ENCODE data around the gene CYP4F2. TPM values are rescaled to one million over a fixed set of nuclear protein-coding genes. Genes with fewer than 3 reads are reported as not detected.
"Not testable (repeated sequence)": the region's sequence is repeated elsewhere in the genome, so short reads cannot be mapped to it uniquely, and the experiment has no call there.

CYP4F2 gene
- total RNA-seq, 1 experiment from 2014 or later, result not detected

DNA sequence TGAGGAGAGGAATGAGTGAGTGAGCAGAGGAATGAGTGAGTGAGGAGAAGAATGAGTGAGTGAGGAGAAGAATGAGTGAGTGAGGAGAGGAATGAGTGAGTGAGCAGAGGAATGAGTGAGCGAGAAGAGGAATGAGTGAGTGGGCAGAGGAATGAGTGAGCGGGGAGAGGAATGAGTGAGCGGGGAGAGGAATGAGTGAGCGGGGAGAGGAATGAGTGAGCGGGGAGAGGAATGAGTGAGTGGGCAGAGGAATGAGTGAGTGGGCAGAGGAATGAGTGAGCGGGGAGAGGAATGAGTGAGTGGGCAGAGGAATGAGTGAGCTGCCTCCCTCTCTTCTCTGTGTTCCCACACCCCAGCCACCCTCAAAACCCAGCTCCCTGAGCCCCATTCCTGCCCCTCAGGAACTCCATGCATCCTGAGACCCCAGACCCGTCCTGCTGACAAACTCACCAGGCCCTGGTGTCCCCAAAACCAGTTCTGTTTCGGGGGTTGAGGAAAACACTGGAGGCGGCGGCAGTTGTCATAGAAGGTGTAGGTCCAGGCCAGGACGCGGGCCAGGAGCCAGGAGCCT, 36.0 kb upstream of the CYP4F2 start:
- not testable (repeated sequence) for H3K4me3 ChIP-seq (ENCODE audit: low read length); H3K79me2 ChIP-seq (ENCODE audit: low read length); H4K20me1 ChIP-seq (ENCODE audit: insufficient read depth, low read depth, low read length); H3K9me3 ChIP-seq (ENCODE audit: low read length); H3K9ac ChIP-seq (ENCODE audit: low read length); H3K27ac ChIP-seq (ENCODE audit: low read length); DNase-seq; H3K9me2 ChIP-seq (replicated peaks; ENCODE audit: insufficient read depth, low read length); H2AFZ ChIP-seq (ENCODE audit: low read length); H3K27me3 ChIP-seq (ENCODE audit: low read length); H3K4me1 ChIP-seq (ENCODE audit: low read length); H3K4me2 ChIP-seq (ENCODE audit: low read depth, low read length, poor library complexity, severe bottlenecking); H3K36me3 ChIP-seq (ENCODE audit: insufficient read depth, low read length)

DNA sequence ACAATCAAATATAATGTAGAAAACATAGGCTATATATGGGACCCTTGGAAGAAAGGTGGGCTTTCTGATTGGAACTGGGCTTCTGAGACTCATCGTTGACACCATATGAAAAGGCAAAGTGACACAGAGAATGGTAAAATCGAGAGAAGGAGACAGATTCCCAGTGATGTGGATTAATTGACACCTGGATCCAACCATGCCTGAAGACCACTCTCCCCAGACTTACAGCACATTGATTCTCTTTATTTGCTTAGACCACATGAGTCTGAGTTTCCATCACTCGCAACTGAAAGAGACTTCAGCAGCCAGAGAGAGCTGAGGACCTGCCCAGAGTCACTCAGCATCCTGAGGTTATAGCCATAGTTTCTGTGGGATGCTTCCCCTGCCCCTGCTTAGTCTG, 30.4 kb upstream of the CYP4F2 start:
- Histone ChIP-seq H3K9me2 (replicated peaks; ENCODE audit: insufficient read depth, low read length) (no peaks in the 10 kb centered on the region), H3K4me3 (ENCODE audit: low read length) (no peak overlapping the region), H3K4me1 (ENCODE audit: low read length) (no peaks in the 10 kb centered on the region), H3K9ac (ENCODE audit: low read length) (no peak overlapping the region), H3K36me3 (ENCODE audit: insufficient read depth, low read length) (no peaks in the 10 kb centered on the region), H3K79me2 (ENCODE audit: low read length) (no peaks in the 10 kb centered on the region), H2AFZ (ENCODE audit: low read length) (no peak overlapping the region), H4K20me1 (ENCODE audit: insufficient read depth, low read depth, low read length) (no peaks in the 10 kb centered on the region), H3K9me3 (ENCODE audit: low read length) (no peaks in the 10 kb centered on the region), H3K27ac (ENCODE audit: low read length) (no peak overlapping the region), H3K27me3 (ENCODE audit: low read length) (no peaks in the 10 kb centered on the region), H3K4me2 (ENCODE audit: low read depth, low read length, poor library complexity, severe bottlenecking) (no peak overlapping the region)
- DNase-seq, result no peak

DNA sequence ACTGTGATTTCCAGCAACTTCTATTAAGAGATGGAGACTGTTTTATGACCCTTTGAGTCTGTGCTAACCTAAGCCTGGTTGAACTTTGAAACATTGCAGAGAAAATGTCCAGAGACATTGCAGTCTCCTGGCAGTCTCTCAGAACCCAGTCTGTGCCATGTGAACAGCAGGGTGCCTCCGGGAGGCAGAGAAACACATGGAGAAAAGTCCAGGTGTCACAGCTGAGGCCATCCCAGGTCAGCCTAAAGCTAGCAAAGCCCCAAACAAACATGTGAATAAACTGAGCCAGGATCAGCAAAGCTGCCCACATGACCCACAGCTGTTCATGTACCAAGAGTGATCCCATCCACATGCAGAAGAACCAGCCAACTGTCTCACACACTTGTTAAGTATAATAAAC, 28.6 kb upstream of the CYP4F2 start:
- H3K79me2 ChIP-seq (ENCODE audit: low read length), result no peaks in the 10 kb centered on the region
- no peak overlapping the region for H3K9ac ChIP-seq (ENCODE audit: low read length)
- no peaks in the 10 kb centered on the region for H3K36me3 ChIP-seq (ENCODE audit: insufficient read depth, low read length)
- no peak overlapping the region for H3K27ac ChIP-seq (ENCODE audit: low read length)
- no peaks in the 10 kb centered on the region for H3K9me2 ChIP-seq (replicated peaks; ENCODE audit: insufficient read depth, low read length)
- H3K4me1 ChIP-seq (ENCODE audit: low read length), result no peaks in the 10 kb centered on the region
- H3K4me2 ChIP-seq (ENCODE audit: low read depth, low read length, poor library complexity, severe bottlenecking), result no peak overlapping the region
- no peak overlapping the region for H2AFZ ChIP-seq (ENCODE audit: low read length)
- no peak overlapping the region for H3K4me3 ChIP-seq (ENCODE audit: low read length)
- no peak for DNase-seq
- no peaks in the 10 kb centered on the region for H3K27me3 ChIP-seq (ENCODE audit: low read length)
- no peaks in the 10 kb centered on the region for H4K20me1 ChIP-seq (ENCODE audit: insufficient read depth, low read depth, low read length)
- H3K9me3 ChIP-seq (ENCODE audit: low read length), result no peaks in the 10 kb centered on the region

DNA sequence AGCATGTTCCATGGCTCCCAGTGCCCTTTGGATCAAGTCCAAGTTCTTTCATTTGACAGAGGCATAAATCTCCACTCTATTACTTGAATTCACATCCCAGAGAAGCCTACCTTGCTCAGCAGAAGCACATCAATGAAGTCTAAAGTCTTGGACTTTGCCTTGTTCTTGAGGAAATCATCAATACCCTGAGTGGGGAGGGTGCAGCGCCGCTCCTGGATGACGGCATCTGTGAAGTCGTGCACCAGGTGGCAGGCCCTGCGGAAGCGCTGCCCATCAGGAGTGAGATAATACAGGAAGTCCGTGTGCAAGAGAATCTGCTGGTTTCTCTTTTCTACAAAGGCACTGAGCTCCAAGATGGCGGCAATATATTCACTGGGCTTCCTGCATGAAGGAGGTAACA, 25.8 kb upstream of the CYP4F2 start:
- no peak for DNase-seq
- Histone ChIP-seq H3K4me3 (ENCODE audit: low read length) (no peak overlapping the region), H3K9me3 (ENCODE audit: low read length) (no peaks in the 10 kb centered on the region), H2AFZ (ENCODE audit: low read length) (no peak overlapping the region), H3K4me2 (ENCODE audit: low read depth, low read length, poor library complexity, severe bottlenecking) (no peak overlapping the region), H4K20me1 (ENCODE audit: insufficient read depth, low read depth, low read length) (no peaks in the 10 kb centered on the region), H3K36me3 (ENCODE audit: insufficient read depth, low read length) (no peaks in the 10 kb centered on the region), H3K27ac (ENCODE audit: low read length) (no peak overlapping the region), H3K79me2 (ENCODE audit: low read length) (no peaks in the 10 kb centered on the region), H3K4me1 (ENCODE audit: low read length) (no peaks in the 10 kb centered on the region), H3K9ac (ENCODE audit: low read length) (no peak overlapping the region), H3K27me3 (ENCODE audit: low read length) (no peaks in the 10 kb centered on the region), H3K9me2 (replicated peaks; ENCODE audit: insufficient read depth, low read length) (no peaks in the 10 kb centered on the region)

DNA sequence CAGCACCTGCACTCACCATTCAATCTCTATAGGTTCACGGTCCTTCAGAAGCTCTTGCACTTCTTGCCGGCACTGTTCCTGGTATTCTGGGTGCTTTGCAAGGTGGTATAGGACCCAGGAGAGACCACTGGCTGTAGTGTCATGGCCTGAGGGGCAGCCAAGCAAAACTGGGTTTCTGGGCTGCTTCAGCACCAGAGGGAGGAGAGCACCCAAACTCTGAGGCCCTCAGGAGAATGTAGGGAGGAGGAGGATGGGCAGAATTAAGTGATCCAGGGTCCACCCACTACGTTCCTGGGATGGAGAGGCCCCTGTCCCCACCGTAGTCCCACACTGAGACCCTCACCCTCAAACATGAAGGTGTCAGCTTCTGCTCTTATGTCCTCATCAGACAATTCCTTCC, 24.1 kb upstream of the CYP4F2 start:
- no peak overlapping the region for H3K4me3 ChIP-seq (ENCODE audit: low read length)
- H3K9me3 ChIP-seq (ENCODE audit: low read length), result no peaks in the 10 kb centered on the region
- no peak overlapping the region for H3K4me2 ChIP-seq (ENCODE audit: low read depth, low read length, poor library complexity, severe bottlenecking)
- no peaks in the 10 kb centered on the region for H3K4me1 ChIP-seq (ENCODE audit: low read length)
- H3K36me3 ChIP-seq (ENCODE audit: insufficient read depth, low read length), result no peaks in the 10 kb centered on the region
- H3K27me3 ChIP-seq (ENCODE audit: low read length), result no peaks in the 10 kb centered on the region
- no peaks in the 10 kb centered on the region for H3K9me2 ChIP-seq (replicated peaks; ENCODE audit: insufficient read depth, low read length)
- no peak overlapping the region for H3K9ac ChIP-seq (ENCODE audit: low read length)
- no peak overlapping the region for H3K27ac ChIP-seq (ENCODE audit: low read length)
- no peak for DNase-seq
- H2AFZ ChIP-seq (ENCODE audit: low read length), result no peak overlapping the region
- H4K20me1 ChIP-seq (ENCODE audit: insufficient read depth, low read depth, low read length), result no peaks in the 10 kb centered on the region
- H3K79me2 ChIP-seq (ENCODE audit: low read length), result no peaks in the 10 kb centered on the region

DNA sequence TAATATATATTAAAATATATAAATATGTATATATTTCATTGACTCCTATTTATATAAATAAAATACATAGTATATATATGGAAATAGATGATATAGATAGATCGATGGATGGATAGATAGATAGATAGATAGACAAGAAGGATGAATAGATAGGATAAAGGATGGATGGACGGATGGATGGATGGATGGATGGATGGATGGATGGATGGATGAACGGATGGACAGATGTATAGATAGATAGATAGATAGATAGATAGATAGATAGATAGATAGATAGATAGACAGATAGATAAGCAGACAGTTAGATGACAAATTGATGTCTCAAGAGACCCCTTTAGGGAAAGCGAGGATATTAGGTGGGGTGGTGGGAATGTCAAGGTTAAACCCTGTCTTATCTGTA, 21.4 kb upstream of the CYP4F2 start:
- Histone ChIP-seq H3K27ac (ENCODE audit: low read length) (no peak overlapping the region), H2AFZ (ENCODE audit: low read length) (no peak overlapping the region), H3K79me2 (ENCODE audit: low read length) (no peaks in the 10 kb centered on the region), H3K27me3 (ENCODE audit: low read length) (no peaks in the 10 kb centered on the region), H3K36me3 (ENCODE audit: insufficient read depth, low read length) (no peaks in the 10 kb centered on the region), H3K9ac (ENCODE audit: low read length) (no peak overlapping the region), H3K9me2 (replicated peaks; ENCODE audit: insufficient read depth, low read length) (no peaks in the 10 kb centered on the region), H3K4me3 (ENCODE audit: low read length) (no peak overlapping the region), H3K4me2 (ENCODE audit: low read depth, low read length, poor library complexity, severe bottlenecking) (no peak overlapping the region), H3K4me1 (ENCODE audit: low read length) (no peaks in the 10 kb centered on the region), H4K20me1 (ENCODE audit: insufficient read depth, low read depth, low read length) (no peaks in the 10 kb centered on the region), H3K9me3 (ENCODE audit: low read length) (no peaks in the 10 kb centered on the region; the same call in 1 of the 2 replicates)
- no peak for DNase-seq

DNA sequence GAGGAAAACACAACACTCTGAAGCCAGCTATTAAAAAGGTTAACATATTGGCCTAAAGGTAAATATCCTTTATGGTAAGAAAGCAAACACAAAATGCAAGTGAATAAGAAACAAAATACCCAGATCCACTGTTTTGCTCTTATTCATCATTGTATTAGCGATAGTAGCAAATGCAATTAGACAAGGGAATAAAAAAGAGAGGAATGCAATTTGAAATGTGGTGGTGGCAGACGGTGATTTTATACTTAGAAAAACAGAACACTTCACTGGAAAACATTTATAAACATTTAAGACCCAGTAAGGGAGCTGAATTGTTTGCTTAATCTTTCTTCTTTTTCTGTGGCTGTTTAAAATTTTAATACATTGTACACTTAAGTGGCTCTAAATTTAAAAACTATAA, 17.2 kb upstream of the CYP4F2 start:
- no peaks in the 10 kb centered on the region for H3K4me1 ChIP-seq (ENCODE audit: low read length)
- no peaks in the 10 kb centered on the region; the same call in 1 of the 2 replicates for H3K9me3 ChIP-seq (ENCODE audit: low read length)
- H3K9me2 ChIP-seq (replicated peaks; ENCODE audit: insufficient read depth, low read length), result no peaks in the 10 kb centered on the region

DNA sequence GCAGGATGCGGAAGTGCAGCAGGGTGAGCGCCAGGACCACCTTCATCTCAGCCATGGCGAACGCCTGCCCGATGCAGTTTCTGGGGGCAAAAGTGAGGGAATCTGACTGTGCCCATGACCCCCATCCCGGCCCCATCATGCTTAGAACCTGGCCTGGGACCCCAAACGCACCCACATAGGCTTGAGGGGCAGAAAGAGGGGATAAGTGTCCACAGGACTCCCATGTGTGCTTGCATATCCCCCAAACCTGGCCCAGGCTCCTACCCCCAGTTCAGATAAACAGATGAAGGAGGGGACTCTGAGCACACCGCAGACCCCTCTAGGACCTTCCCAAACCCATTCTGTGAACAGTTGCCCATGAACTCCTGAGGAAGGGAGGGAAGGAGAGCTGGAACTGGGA, 16.0 kb upstream of the CYP4F2 start:
- Histone ChIP-seq H3K9me2 (replicated peaks; ENCODE audit: insufficient read depth, low read length) (no peaks in the 10 kb centered on the region), H2AFZ (ENCODE audit: low read length) (no peak overlapping the region), H3K79me2 (ENCODE audit: low read length) (no peaks in the 10 kb centered on the region), H3K36me3 (ENCODE audit: insufficient read depth, low read length) (no peaks in the 10 kb centered on the region), H3K27me3 (ENCODE audit: low read length) (no peaks in the 10 kb centered on the region), H3K4me3 (ENCODE audit: low read length) (no peak overlapping the region), H3K9me3 (ENCODE audit: low read length) (no peaks in the 10 kb centered on the region; the same call in 1 of the 2 replicates), H3K4me2 (ENCODE audit: low read depth, low read length, poor library complexity, severe bottlenecking) (no peak overlapping the region), H3K9ac (ENCODE audit: low read length) (no peak overlapping the region), H3K27ac (ENCODE audit: low read length) (no peak overlapping the region), H3K4me1 (ENCODE audit: low read length) (no peaks in the 10 kb centered on the region), H4K20me1 (ENCODE audit: insufficient read depth, low read depth, low read length) (no peaks in the 10 kb centered on the region)
- no peak for DNase-seq

More for the DNA sequence above, 17.2 kb upstream of the CYP4F2 start:
- Histone ChIP-seq H3K4me3 (ENCODE audit: low read length) (no peak overlapping the region), H4K20me1 (ENCODE audit: insufficient read depth, low read depth, low read length) (no peaks in the 10 kb centered on the region), H2AFZ (ENCODE audit: low read length) (no peak overlapping the region), H3K36me3 (ENCODE audit: insufficient read depth, low read length) (no peaks in the 10 kb centered on the region), H3K79me2 (ENCODE audit: low read length) (no peaks in the 10 kb centered on the region), H3K9ac (ENCODE audit: low read length) (no peak overlapping the region), H3K27ac (ENCODE audit: low read length) (no peak overlapping the region), H3K27me3 (ENCODE audit: low read length) (no peaks in the 10 kb centered on the region), H3K4me2 (ENCODE audit: low read depth, low read length, poor library complexity, severe bottlenecking) (no peak overlapping the region)
- DNase-seq, result no peak

DNA sequence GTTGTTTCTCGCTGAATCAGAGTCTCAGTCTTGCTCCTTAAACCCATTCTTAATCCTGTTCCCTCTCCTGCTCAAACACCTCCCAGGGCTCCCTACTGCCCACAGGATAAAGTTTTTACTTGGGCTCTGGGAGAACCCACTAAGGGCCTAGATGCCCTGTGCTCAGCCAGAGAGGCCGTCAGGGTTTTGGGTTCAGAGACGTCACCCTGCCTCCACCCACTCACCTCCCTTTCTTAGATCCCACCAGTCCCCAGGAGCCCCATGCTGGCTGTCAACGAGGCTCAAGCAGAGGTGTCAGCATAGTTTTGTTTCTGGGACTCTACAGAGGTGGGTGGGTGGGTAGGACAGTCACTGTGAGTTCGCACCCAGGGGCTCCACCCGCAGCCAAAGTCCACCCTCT, 15.5 kb upstream of the CYP4F2 start:
- Histone ChIP-seq H3K9me2 (replicated peaks; ENCODE audit: insufficient read depth, low read length) (no peaks in the 10 kb centered on the region), H3K27ac (ENCODE audit: low read length) (no peak overlapping the region), H4K20me1 (ENCODE audit: insufficient read depth, low read depth, low read length) (no peaks in the 10 kb centered on the region), H2AFZ (ENCODE audit: low read length) (no peak overlapping the region), H3K27me3 (ENCODE audit: low read length) (no peaks in the 10 kb centered on the region), H3K4me3 (ENCODE audit: low read length) (no peak overlapping the region), H3K36me3 (ENCODE audit: insufficient read depth, low read length) (no peaks in the 10 kb centered on the region), H3K4me2 (ENCODE audit: low read depth, low read length, poor library complexity, severe bottlenecking) (no peak overlapping the region), H3K79me2 (ENCODE audit: low read length) (no peaks in the 10 kb centered on the region), H3K9me3 (ENCODE audit: low read length) (no peaks in the 10 kb centered on the region; the same call in 1 of the 2 replicates), H3K4me1 (ENCODE audit: low read length) (no peaks in the 10 kb centered on the region), H3K9ac (ENCODE audit: low read length) (no peak overlapping the region)
- DNase-seq, result no peak
